Lower leg skin (tissue), 4 donors: Measurements from ENCODE around the gene ERC1. TPM values are rescaled to one million over a fixed set of nuclear protein-coding genes. Genes with fewer than 3 reads are reported as not detected.

Experiments used
- DNase-seq, 2 donors: peaks; one replicate each; pipeline ENCODE4 v3.0.0-alpha.2; 2019; ENCODE audit warnings: low spot score in 2 of 2
- H3K4me3 ChIP-seq: fragments of 200-600 bp; sonication (generic); 2 replicates; pipeline ENCODE4 v1.5.1; 2017; ENCODE audit warnings: mild to moderate bottlenecking, low read depth; ENCODE audit not compliant: poor library complexity, severe bottlenecking
- POLR2A ChIP-seq, 2 donors: fragments of 450-650 bp; IDR thresholded peaks; one replicate each; pipeline ENCODE4 v1.6.1; 2016 to 2017; ENCODE audit warnings: antibody characterized with exemption in 2 of 2, mild to moderate bottlenecking in 1 of 2, moderate library complexity in 1 of 2
- WGBS, 2 donors: methylation state at CpG; one replicate each; pipeline ENCODE4 v1.1.5; 2018; 5-methylcytosine and 5-hydroxymethylcytosine counted together
- intact Hi-C: fragments of 100-400 bp; cut with DNase I; formaldehyde crosslinking; loops from one replicate; pipeline ENCODE4 v1.15.0; 2023; ENCODE audit warnings: low total_unique reads
- total RNA-seq, 4 donors: library from RNA; depleted of rRNA; stranded (reverse); fragments of >200 nt; gene quantifications; one replicate each; pipeline ENCODE4 v1.1.0, GENCODE V29; 2016
- TF ChIP-seq, protein P1 (sequence below), 3 donors: fragments of 450-650 bp; IDR thresholded peaks; one replicate each; pipeline ENCODE4 v1.5.1; 2016; ENCODE audit warnings: antibody characterized with exemption in 3 of 3, mild to moderate bottlenecking in 3 of 3, moderate library complexity in 2 of 3

ERC1 gene
- total RNA-seq, 4 donors from 2014 or later, result 22.1 to 42.7 (median 29.7) TPM

DNA sequence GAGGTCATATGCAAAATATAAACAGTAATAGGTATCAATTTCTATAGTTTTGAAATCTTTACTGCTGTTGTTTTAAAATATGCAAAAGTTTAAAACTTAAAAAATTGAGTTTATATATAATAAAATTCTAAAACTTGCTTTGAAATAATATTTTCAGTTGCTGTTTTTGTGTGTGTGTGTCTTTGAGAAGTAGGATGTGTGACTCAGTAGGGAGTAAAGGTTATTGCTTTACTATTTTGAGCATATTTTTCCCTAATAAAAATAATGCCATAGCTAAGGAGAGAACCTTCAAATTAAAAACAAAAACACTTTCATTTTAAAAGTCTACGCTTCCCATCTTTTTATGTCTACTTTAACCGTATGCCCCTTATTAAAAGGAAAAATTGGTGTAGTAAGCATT, 365.3 kb downstream of the ERC1 start:
- TF ChIP-seq POLR2A (IDR thresholded peaks at IDR 0.05), result no peak
- TF ChIP-seq, protein P1, sequence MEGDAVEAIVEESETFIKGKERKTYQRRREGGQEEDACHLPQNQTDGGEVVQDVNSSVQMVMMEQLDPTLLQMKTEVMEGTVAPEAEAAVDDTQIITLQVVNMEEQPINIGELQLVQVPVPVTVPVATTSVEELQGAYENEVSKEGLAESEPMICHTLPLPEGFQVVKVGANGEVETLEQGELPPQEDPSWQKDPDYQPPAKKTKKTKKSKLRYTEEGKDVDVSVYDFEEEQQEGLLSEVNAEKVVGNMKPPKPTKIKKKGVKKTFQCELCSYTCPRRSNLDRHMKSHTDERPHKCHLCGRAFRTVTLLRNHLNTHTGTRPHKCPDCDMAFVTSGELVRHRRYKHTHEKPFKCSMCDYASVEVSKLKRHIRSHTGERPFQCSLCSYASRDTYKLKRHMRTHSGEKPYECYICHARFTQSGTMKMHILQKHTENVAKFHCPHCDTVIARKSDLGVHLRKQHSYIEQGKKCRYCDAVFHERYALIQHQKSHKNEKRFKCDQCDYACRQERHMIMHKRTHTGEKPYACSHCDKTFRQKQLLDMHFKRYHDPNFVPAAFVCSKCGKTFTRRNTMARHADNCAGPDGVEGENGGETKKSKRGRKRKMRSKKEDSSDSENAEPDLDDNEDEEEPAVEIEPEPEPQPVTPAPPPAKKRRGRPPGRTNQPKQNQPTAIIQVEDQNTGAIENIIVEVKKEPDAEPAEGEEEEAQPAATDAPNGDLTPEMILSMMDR (IDR thresholded peaks at IDR 0.05), result no peak
- no peak overlapping the region for H3K4me3 ChIP-seq
- 92 to 95% methylated on average over 2 of the region's 2 CpGs for WGBS, 2 donors
- intact Hi-C loops, result no loop called here
- no peak for DNase-seq

DNA sequence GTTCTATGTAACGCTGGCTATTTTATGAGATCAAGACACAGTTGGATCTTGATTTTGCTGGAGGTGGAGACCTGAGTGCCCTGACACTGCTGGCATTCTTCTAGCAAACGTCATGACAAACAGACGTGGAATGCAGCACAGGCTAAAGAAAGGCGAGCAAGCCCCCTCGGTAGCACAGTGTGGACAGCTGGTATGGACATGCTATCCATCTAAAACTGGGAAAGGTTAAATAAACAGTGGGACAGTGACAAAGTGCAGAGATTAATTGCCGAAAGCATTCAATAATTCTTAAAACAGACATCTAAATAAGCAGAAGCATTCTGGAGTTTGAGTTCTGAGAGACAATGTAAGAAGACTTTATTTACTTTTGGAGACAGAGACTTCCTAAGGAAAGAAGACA, 366.1 kb downstream of the ERC1 start:
- no peak overlapping the region for H3K4me3 ChIP-seq
- 74 to 76% methylated on average over 6 of the region's 6 CpGs for WGBS, 2 donors

DNA sequence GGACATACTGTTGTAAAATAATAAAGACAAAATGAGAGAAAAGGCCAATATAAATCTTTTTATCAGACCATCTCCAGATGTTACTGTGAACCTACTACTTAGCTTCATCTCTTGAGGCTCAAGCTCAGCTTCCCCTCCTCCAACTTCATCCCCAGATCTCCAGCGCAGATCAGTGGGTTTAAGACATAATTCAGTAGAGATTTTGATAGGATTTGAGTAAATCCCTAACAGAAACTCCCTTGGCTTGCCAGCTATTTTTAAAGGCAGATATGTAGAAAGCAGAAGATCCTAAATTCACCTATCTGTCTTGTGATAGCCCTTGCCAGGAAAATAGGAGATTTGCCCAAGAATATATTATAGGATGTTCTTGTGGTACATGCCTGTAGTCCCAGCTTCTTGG, 366.7 kb downstream of the ERC1 start:
- intact Hi-C loops, result no loop called here
- no peak overlapping the region for H3K4me3 ChIP-seq
- DNase-seq, result no peak
- TF ChIP-seq, protein P1 (IDR thresholded peaks at IDR 0.05), result no peak
- no peak for TF ChIP-seq POLR2A (IDR thresholded peaks at IDR 0.05)
- 86 to 95% methylated on average over 1 of the region's 1 CpG for WGBS, 2 donors

More for the DNA sequence above, 366.1 kb downstream of the ERC1 start:
- no peak for TF ChIP-seq POLR2A (IDR thresholded peaks at IDR 0.05)
- TF ChIP-seq, protein P1 (IDR thresholded peaks at IDR 0.05), result no peak
- DNase-seq, result no peak
- intact Hi-C loops, result no loop called here

DNA sequence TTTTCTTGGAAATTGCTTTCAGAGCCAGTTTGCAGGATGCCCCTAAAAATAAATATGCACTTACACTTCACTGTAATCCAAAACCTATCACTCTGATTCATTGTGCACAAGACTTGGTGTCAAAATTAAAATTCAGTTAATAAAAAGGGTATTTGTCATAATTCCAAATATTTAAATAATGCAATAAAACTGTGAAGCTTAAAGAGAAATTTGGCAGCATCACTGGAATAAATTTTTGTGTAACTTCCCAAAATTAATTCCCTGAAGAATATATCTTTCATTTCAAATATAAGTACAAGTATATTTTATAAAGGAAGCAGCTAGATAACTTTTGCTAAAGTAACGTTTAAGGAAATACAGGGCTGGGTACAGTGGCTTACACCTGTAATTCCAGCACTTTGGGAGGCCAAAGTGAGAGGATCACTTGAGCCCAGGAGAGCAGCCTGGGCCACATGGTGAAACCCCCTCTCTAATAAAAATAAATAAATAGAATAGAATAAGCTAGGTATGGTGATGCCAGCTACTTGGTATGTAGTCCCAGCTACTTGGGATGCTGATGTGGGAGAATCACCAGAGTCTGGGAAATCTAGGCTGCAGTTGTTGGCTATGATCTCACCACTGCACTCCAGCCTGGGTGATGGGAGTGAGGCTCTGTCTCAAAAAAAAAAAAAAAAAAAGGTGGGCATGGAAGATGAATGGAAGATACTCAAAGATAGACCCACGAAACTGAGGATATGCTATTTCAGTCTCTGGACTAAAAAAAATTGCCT, 369.6 kb downstream of the ERC1 start:
- H3K4me3 ChIP-seq, result no peak overlapping the region
- no peak for DNase-seq
- intact Hi-C loops, result no loop called here
- 82 to 92% methylated on average over 2 of the region's 2 CpGs for WGBS, 2 donors
- TF ChIP-seq, protein P1 (IDR thresholded peaks at IDR 0.05), result no peak
- no peak for TF ChIP-seq POLR2A (IDR thresholded peaks at IDR 0.05)

DNA sequence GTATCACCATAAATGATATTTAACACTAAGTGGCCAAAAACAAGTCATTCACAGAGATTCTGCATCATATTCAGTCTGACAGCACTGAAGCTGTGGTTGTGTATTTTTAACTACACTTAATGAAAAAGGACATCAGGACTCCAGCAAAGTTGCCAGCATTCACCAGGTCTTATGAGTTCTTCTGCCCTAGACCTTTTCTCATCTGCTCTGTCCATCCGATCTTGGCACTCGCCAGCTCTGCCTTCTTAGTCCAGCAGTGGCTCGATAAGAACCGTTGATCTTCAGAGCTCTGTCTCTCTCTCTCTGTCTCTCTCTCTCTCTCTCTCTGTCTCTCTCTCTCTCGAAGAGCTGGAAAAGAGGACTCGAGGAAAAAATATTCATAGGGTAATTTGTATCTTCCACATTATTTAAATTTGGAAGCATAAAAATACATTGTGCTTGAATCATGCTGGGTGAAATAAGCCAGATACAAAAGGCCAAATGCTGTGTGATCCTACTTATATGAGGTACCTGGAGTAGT, 371.2 kb downstream of the ERC1 start:
- no peak for DNase-seq
- no peak overlapping the region for H3K4me3 ChIP-seq
- TF ChIP-seq, protein P1 (IDR thresholded peaks at IDR 0.05), result no peak
- WGBS, 2 donors, result 85 to 91% methylated on average over 6 of the region's 6 CpGs
- intact Hi-C loops, result no loop called here
